KBM-7 (cell line): ENCODE measurements around the gene CCDC34.

Experiments used
- DNase-seq: peaks from one replicate; pipeline ENCODE4 v3.0.0-alpha.2; 2015
- in situ Hi-C: fragments of 300-500 bp; cut with MboI; formaldehyde crosslinking; loops from 2 replicates; pipeline ENCODE4 v1.14.3; 2020; ENCODE audit warnings: low sequenced_read_pairs, low pct_unique_long_range_greater_than_20kb, mixed read lengths

CCDC34 gene

GRCh38 chr11:27362749-27363575 lies at the start of gene CCDC34:
Gene CCDC34 (minus strand): TSS chr11:27363215. CDS start chr11:27363194, 21 bp downstream.
- DNase-seq = peak; percentile 94
- in situ Hi-C loops = no loop called here

GRCh38 chr11:27412192-27412691 lies 49.2 kb upstream of the CCDC34 start:
- peak; percentile 3 for DNase-seq
- in situ Hi-C loops = no loop called here

- DNase-seq = no peak
- in situ Hi-C loops = no loop called here
These were observed 48.3 kb upstream of the CCDC34 start for GRCh38 chr11:27411328-27411727.

DNA sequence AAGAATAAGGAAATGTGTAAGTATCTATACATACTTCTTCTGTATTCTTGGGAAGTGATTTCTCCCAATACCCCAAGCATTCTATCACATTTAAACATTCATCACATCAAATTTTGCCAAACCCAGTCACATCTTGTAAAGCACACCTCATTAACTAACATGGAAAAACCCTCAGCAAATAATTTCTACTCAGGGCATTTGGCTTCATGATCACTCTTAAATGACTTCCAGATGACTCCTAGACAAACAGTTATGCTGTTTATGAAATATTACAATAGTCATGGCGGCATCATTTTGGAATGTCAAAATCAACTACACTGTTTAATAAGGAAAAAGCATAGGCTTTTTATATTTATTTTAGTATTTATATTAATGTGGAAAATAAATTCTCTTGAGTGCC lies 47.3 kb upstream of the CCDC34 start:
- DNase-seq = no peak
- in situ Hi-C loops = no loop called here

DNA sequence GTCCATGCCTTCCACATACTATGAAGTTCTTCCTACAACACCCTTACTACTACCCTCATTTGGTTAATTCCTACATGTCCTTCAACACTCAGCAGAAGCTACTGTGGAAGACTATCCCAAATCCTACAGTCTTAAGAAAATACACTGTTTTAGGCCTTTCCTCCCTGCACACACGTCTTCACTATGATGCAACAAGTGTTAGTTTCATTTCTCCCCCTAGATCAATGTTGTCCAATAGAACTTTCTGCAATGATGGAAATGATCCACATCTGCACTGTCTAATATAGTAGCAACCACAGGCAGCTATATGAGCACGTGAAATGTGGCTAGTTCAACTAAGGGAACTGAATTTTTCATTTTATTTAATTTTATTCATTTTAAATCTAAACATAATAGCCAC lies 46.7 kb upstream of the CCDC34 start:
- no peak for DNase-seq
- in situ Hi-C loops = no loop called here

DNA sequence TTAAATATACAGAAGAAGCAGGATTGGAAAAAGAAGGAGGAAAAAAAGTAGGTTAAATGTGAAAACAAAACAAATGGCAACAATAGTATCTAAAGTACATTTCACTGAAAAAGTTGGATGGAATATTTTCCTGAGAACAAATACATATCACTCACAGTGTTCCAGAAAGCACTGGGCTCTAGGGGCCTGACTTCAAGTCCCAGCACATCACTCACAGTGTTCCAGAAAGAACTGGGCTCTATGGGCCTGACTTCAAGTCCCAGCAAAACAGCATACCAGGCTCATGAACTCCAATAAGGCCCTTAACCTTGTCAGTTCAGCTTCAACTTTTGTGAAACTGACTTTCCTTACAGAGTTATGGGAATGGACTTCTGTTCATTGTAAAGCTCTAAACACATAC lies 46.0 kb upstream of the CCDC34 start:
- no peak for DNase-seq
- in situ Hi-C loops = no loop called here

DNA sequence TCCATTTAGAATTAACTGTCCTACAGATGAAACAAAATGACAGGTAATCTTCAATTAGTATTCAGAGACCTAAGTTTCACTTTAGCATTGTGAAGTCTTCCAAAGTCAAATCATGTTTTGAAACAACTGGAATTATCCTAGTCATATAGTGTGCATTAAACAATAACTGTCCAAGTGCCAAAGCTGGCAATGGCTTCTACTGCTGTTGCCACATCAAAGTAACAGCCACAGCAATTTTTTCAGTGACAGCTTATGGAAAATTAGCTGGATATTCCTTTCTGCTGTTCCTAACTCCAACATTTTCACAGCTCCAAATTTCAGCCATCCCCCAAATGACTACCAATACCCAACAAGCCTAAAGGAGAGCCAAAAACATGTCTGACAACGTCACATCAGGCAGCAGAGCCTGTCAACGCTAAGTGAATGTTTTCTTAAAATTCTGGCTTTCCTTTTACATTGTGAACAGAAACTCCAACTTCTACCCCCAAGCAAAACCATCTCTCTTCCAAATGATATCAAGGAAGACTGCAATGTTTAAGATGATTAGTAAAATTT lies 45.3 kb upstream of the CCDC34 start:
- no peak for DNase-seq
- in situ Hi-C loops = no loop called here

- in situ Hi-C loops = no loop called here
These were observed 43.7 kb upstream of the CCDC34 start for GRCh38 chr11:27406498-27407354.

DNA sequence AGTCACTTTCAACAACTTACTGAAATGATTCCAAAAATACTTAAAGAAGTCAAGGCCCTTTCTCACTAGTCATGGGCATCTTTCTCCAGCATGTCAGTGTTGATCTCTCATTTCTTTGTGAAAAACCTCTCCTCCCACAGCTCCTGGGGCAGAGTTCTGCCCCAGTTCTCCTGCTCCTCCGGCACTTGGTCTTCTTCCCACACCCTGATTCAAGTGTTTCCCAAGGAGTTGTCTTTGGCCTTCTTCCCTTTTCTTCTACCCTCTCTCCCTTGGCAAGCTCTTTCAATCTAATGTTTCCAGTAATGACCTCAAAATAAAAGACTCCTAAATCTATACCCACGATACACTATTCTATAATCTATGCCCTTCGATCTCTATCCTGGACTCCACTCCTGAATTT lies 42.1 kb upstream of the CCDC34 start:
- in situ Hi-C loops = no loop called here
- no peak for DNase-seq

More at GRCh38 chr11:27406498-27407354, 43.7 kb upstream of the CCDC34 start:
- DNase-seq = no peak

- in situ Hi-C loops = no loop called here
- no peak for DNase-seq
These were observed 41.4 kb upstream of the CCDC34 start for GRCh38 chr11:27404427-27404826.

GRCh38 chr11:27403195-27403594 lies 40.2 kb upstream of the CCDC34 start:
- no peak for DNase-seq
- in situ Hi-C loops = no loop called here

GRCh38 chr11:27402450-27402849 lies 39.4 kb upstream of the CCDC34 start:
- in situ Hi-C loops = no loop called here
- DNase-seq = no peak

- in situ Hi-C loops = no loop called here
- no peak for DNase-seq
These were observed 38.9 kb upstream of the CCDC34 start for GRCh38 chr11:27401833-27402316.

DNA sequence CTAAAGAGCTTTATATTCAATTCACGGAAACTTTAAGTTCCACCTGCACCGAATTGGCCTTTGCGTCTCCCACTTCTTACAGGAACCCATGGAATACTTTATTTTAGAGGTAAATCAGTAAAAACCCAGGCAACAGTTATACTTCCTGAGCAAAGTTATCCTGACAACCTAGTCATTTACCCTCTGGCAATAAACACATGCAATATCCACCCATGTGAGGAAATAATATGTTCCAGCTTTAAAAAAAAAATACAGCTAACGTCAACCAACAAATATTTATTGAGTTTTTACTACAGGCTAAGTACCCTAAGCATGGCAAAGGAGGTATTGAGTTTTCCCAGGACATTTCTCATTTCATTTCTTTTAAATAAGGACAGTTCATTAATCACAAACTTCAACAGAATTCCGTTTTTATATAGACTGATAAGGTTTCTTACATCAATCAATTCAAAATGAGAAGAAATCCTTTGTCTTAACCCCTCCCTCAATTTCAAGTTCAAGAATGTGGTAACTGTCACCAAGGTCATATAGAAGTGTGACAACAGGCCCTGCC lies 38.3 kb upstream of the CCDC34 start:
- in situ Hi-C loops = no loop called here

DNA sequence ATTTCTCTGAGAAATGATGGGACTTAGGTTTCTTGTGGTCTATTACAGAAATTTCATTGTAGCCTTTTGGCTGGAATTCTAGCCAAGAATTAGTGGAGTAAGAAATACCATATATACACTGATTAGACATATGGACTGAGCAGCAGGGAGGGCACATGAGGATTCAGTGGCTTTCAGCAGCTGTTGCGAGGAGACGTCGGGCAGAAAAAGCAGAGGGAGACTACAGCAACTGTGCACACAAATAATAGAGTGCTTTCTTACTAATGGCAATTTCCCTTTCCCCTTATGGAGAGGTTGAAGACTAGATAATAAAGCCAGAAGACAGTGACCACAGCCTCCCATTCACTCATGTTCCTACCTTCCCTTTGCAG lies 35.4 kb upstream of the CCDC34 start:
- no peak for DNase-seq
- in situ Hi-C loops = no loop called here

More for the DNA sequence above, 38.3 kb upstream of the CCDC34 start:
- DNase-seq = no peak

- DNase-seq = no peak
- in situ Hi-C loops = no loop called here
These were observed 34.8 kb upstream of the CCDC34 start for GRCh38 chr11:27397624-27398399.

DNA sequence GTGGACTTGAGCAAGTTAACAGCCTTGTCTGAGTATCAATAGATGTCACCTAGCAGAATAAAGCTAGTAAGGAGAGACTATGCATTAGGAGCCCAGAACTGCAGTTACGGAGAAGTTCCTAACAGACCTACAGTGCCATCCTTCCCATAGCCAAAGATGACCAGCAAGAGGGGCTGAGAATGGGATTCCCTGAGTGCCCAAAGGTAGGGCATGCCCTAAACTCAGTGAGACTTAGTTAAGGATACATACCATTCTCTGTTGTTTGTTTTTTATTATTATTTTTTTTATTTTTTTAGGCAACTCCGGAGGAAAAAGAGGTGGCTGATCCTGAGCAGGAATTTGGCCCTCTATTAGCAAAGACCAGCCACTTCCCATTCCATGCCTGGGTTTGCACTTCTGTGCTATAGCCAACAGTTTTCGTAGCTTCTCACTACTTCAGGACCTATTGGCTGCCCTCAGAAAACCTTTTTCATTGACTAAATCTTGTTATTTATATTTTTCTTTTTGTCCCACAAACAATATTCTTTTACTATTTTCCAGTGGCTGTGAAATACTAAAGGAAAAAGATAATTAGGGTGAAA lies 33.3 kb upstream of the CCDC34 start:
- in situ Hi-C loops = no loop called here

GRCh38 chr11:27395556-27396258 lies 32.7 kb upstream of the CCDC34 start:
- in situ Hi-C loops = no loop called here
- DNase-seq = no peak

More for the DNA sequence above, 33.3 kb upstream of the CCDC34 start:
- DNase-seq = no peak
